Suppressor macrophage (primary cell): ENCODE measurements around the gene GID8.

ENCODE experiments used
- DNase-seq, 4 experiments: peaks; one replicate each; pipeline ENCODE4 v3.0.0-alpha.2; 2020 to 2022
- total RNA-seq, 17 experiments: gene quantifications; one replicate each; lab custom pipeline; 2026; ENCODE audit warnings: mixed read lengths in 6 of 17, inconsistent platforms in 3 of 17; lab: John Stamatoyannopoulos, UW

Gene GID8
- total RNA-seq = 32.0 to 71.1 (median 57.9) reads per million in 17 experiments

DNA sequence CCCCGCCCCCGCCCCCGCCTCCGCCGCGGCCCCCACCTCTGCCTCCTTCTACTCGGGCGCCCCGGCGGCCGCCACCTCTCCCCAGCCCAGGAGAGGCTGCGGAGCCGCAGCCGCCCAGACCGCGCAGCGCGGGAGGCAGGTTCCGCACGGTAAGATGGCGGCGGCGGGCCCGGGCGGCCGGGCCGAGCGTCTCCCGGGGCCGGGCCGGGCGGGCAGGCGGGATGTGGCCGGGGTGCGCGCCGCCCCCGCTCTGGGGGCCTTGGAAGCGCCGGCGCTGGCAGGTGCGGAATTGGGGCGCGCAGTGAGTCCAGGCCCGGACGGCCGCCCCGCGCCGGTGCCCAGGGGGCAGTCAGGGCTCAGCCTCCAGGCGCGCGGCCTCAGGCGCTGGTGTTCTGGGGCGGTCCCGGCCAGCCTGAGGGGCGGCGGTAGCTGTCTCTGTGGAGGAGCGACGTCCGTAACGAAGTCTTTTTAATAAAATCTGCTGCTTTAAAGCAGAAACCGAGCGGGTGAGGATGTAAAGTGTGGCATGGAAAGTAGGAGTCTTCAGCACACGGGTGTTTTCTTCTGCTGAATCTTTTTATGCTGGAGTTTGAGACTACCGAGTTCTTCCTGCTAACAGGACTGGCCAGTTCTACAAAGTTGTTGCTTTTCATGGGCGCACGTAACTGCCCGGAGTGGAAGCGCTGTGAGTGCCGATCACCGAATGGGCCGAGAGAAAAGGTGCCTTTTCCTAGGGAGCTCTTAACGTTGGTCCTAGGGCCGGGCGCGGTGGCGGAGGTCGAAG is at the start of gene GID8:
GID8 (plus strand) TSS at position 43 of the 784 bp plus-strand sequence. CDS start 3,356 bp downstream, outside the sequence.
- peak; percentile 72 to 82 (median 75) for DNase-seq

DNA sequence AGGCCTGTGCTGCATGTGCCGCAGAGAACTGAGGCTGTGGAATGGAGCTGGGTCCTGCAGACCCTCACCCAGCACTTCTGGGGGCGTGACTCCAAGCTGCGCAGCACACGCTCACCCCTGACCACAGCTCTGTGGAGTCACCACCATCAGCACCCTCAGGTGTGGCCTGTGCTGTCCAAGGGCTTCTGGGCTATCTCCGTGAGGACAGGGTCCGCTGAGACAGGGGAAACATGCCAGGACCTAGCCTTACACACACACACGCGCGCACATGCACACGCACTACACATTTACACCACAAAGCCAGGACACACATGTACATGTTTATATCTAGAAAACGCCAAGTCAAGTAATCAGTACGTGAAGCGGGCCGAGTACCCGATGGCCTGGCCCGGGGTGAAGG is 49.5 kb upstream of the GID8 start:
- DNase-seq = no peak

DNA sequence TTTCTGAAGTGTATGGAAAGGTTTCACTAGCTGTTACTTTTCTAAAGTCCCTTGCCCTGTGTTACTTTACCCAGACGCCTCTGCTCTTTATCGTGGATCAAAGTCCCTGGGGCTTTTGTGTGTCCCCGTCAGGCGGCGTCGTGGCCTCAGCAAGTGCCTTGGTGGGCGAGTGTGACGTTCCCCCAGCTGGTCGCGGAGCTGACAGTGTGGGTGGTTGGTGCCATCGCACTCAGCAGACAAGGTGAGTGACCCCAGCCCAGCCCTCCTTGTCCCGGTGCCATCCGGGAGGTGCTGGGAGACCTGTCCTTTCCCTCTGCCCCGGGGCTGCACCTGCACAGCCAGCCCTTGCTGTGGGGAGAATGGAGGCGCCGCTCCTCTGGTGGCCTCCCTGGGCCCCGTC is 49.0 kb upstream of the GID8 start:
- no peak for DNase-seq

DNA sequence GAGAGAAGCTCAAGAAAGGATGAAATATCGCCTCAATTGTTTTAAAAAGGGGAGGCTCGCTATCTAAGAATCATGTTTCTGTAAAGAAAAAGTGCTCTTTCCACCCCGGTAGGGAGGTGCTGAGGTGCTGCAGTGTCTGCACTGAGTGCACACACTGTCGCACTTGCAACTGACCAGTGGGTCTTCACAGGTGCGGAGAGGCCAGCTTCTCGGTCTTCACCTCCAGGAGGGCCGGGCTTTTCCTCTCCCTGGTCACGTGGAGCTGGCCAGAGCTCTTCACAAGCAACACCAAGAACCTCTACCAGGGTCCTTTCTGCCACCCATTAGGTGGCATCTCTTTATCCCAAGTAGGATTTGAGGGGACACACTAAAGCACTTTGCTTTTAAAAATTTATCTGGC is 48.5 kb upstream of the GID8 start:
- no peak for DNase-seq

DNA sequence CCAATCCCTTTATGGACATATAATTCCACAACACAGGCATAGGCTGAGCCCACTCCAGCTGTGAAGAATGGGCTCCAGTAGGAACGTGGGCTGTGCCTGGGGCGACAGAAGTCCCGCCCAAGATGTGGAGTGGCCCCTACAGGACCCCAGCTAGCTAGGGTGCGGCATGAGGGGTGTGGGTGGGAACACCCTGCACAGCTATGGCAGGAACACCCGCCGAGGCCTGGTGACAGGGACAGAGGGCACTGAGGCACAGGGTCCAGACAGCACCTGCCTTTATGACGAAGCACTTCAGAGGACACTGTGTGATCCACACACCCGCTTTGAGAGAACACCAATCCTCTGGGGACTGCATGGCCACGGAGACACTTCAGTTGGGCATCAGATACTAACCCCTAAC is 48.1 kb upstream of the GID8 start:
- no peak for DNase-seq

DNA sequence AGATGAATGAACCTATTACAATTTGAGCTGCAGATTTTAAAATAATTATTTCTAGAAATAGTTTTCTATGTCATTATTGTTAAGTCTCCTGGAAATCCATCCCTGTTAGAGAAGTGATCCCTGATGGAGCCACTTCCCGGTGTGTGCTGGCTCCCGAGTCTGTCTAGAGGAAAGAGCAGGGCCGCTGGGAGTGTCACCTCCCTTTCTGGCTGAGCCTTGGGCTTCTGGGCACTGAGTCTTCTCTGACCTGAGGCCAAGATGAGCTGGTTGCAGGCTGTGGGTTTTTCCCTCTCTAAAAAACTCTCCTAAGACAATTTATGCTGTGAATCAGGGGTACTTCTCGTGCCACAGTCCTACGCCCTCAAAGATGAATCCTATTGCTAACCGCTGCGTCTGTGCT is 47.5 kb upstream of the GID8 start:
- no peak for DNase-seq

DNA sequence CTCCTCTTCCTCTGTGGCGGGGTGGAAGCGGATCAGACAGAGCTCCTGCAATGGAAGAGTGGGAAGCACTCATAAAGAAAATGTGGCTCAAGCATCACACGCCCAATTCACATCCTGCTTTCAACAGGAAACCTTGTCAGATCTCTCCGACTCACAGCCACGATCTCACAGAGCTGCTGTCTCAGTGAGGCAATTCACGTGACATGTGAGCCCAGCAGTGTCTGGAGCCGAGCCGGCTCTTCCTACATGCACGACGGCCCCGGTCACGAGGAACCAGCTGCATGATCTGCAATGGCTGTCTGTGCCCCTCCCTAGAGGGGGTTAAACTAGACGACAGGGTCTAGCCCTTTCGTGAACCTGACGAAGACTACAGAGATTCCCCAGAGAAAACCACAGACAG is 46.8 kb upstream of the GID8 start:
- DNase-seq = peak; percentile 11 to 38 (median 26)

DNA sequence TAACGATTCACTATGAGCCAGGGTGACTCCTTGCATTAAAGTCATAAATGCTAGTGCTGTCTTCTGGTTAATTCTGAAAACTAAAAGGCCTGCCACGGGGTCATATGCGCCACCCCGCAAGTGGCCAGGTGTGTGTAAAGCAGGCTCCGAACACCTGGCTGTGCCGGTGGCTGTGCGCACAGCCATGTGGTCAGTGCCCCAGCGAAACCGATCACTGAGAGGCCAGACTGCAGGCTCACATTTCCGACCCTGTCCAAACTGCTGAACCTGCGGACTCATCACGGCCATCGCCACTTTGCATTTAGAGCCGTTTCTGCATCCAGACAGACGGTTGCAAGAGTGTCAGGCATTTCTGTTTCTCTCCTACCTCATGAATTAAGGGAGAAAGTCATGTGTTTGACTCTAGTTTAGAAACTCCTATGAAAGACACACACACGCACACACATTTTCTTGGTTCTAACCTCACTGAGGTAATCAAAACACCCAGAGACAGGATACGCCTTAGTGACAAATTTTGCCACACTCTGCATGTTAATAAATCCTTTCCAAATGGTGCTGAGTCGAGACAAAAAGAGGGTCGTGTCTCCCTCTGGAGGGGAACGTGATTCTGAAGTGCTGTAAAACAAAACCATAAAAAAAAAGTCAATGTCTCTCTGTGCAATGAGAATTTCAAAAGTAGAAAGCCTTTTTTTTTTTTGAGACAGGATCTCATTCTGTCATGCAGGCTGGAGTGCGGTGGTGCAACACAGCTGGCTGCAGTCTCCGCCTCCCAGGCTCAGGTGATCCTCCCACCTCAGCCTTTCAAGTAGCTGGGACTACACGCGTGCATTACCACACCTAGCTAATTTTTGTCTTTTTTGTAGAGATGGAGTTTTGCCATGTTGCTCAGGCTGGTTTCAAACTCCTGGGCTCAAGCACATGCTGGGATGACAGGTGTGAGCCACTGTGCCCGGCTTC is 45.3 kb upstream of the GID8 start:
- DNase-seq = no peak

DNA sequence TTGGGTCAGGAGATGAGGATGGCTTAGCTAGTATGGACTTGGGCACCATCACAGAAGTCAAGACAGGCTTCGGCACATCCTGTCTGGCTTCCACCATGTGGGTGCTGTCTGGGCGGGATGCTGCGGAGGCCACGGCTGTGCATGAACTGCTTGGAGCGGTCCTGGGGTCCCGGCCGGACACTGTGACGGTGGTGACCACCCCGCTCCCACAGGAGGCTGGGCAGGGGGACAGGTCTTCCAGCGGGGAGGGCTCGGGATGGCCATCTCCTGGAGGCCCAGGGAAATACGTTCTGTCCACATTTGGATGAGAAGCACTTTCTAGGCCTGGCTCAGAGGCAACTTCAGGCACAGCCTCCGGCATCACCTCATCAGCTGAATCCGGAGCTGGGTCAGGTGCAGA is 44.2 kb upstream of the GID8 start:
- no peak for DNase-seq

DNA sequence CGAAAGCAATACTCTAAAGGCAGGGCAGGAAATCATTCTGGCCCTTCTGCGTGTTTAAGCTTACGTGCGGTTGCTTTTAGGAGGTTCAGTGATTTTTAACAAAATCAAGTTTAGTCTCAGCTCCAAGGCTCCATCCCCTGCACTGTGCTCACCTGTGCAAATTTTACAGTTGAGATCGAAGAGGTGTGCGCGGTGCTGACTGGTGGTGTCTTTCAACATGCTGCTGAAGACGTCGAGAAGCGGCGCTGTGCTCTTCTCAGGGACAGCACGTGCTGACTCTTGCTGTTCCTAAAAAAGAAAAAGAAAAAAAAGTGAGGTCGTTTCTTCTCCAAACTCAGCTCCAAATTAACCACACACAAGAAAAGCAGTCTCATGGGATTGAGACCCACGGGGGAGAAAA is 43.7 kb upstream of the GID8 start:
- no peak for DNase-seq

DNA sequence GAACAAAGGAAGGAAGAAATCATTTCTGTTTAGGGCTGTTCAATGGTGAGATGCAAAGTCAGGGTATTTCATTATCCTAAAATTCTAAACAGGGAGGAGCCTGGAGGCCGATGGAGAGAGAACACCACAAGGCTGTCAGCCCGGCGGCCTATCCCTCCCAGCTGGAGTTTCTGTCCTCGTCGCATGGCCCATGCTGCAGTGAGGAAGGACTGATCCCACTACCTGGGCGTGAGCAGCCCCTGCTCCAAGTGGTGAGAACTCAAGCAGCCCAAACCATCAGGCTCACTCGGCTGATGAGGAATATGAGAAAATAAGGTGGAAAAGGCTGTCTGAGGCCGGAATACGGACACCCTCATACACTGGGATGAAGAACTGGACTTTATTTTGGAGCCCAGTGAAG is 42.4 kb upstream of the GID8 start:
- DNase-seq = no peak

DNA sequence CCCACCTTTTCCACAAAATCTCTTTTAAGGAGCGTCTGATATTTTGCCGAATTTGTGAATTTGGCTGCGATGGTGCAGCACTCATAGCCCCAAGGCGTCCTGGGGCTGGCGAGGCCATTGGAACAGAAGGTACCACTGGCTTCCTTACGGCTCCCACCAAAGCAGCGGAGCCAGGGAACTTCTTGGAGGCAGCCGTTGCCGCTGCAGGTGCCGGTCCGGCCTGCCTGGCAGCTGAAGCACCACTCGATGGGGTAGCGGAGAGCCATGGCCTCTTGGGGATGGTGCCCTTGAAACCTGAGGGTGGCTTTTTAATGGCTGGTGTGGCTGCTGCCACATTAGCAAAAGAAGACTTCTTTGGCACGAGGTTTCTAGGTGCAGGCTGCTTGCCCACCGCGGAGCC is 41.4 kb upstream of the GID8 start:
- DNase-seq = no peak

DNA sequence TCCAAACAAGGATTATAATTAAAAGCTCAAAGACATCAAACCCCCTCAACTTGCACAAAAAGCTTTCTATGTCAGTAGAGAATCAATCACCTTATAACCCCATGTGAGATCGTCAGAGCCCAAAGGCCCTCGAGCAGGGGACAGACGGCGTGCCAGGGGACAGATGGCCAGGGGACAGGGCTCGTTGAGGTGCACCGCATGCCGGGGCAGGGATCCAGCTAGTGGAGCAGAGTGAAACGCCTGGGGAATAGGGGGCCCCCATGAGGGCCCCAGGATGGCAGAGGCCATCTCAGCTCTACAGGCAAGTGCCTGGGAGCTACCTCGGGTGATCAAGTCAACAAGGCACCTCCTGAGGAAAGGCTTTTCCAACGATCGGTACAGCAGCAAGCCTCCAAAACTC is 40.3 kb upstream of the GID8 start:
- no peak for DNase-seq

DNA sequence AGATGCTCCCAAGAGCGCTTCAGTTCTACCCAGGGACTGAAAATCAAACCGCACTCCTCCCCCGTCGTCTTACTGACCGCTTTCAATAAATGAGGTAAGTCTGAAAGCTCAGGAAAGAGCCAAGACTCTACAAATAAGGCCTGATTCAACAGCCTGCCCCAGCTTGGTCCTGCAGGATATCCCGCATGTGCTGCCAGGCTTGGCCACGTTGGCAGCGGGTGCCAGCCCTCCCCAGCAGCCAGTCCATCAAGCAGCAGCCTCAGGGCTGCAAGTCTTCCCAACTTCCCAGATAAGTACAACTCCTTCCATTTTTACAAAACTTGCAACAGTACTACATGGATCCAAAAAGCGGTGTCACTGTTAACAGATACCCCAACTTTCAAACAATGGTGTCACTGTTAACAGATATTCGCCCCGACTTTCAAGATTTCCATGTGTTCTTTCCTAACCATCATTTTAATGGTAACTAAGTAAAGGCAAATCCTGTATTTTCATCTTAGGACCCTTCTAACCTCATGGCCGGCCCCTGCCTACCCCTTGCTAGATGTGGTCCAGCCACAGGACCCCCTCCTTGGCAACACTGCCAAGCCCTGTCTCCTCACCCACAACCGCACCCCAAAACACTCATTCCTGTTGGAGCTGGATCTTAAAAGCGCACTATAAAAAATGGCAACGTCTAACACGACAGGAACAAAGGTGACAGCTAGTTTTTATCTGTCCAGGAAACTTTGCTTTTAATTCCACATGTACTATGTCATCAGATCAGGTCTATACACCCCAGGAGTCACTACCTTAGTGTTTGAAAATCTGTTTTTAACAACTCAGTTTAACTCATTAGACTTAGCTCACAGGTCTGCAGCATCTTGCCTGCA is 39.6 kb upstream of the GID8 start:
- DNase-seq = no peak

DNA sequence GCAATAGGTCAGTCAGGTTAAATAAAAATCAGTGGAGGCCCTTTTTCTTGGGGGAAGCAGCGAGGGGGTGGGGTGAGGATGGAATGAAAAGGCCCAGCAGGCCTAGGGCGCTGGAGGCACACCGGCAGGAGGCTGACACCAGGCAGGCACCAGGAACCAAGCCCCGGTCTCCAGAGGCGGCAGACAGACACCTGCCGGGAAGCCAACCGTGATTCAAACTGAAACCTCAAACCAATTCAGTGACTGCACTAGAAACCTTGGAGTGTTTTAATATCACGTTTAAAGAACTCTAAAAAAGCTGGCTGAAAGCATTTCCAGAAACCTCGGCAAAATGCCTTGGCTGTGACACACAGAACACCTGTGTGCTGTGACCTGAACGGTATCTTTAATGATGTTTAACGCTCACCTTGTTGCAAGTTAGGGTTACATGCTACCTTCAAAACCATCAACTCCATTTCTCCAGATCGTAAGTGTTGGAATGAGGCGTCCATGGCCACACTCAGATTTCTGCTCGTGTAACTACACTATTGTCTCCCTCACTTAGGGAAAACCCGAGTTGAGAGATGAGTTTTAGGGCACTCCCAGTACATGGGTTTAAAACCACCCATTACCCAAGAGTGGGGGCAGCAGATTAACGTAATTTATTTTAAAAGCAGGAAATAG is 38.8 kb upstream of the GID8 start:
- no peak for DNase-seq

DNA sequence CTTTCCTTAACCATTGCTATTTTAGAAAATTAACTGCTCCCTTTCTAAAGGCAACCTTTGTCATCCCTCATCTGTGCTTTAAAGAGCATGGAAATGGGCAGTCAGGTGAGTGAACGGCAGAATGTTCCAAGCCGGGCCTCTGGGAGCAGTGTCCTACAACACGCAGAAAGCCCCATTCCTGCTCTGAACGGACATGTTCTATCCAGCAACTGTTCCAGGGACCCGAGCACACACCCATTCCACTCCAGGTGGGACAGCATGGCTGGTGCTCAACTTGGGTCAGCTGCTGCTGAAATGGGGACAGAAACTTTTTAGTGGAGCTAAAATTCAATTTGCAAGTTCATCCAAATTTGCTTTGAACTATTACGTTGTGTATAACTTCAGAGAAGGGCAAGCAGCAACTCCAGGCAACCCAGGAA is 38.3 kb upstream of the GID8 start:
- DNase-seq = no peak

DNA sequence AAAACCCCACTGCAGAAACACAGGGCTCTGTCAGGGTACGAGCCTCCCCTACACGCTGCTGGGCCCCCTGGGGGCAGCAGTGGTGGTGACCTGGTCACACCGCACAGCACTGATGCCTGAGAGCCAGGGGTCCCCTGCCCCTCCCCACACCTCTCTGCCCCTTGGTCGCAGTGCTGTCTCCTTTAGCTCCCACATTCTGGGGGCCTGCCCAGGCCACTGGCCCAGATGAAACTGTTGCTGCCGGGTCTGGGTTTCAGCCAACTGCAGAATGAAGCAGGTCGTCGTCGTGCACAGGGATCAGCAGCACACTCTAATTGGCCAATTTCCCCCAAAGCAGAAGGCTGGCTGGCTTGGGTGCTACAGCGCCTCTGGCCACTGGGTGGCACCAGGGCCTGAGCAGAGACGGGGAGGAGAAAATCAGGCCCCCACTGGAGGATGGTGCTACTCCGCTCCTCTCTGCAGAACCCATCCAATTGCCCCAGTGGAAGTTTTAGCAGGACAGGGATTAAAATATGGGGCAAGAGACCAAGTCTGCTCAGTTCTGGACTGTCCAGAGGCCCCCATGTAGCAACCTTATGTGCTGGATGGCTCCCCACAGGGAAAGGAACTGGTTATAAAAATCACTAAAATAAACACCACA is 37.8 kb upstream of the GID8 start:
- DNase-seq = peak; percentile 71 to 82 (median 76)

DNA sequence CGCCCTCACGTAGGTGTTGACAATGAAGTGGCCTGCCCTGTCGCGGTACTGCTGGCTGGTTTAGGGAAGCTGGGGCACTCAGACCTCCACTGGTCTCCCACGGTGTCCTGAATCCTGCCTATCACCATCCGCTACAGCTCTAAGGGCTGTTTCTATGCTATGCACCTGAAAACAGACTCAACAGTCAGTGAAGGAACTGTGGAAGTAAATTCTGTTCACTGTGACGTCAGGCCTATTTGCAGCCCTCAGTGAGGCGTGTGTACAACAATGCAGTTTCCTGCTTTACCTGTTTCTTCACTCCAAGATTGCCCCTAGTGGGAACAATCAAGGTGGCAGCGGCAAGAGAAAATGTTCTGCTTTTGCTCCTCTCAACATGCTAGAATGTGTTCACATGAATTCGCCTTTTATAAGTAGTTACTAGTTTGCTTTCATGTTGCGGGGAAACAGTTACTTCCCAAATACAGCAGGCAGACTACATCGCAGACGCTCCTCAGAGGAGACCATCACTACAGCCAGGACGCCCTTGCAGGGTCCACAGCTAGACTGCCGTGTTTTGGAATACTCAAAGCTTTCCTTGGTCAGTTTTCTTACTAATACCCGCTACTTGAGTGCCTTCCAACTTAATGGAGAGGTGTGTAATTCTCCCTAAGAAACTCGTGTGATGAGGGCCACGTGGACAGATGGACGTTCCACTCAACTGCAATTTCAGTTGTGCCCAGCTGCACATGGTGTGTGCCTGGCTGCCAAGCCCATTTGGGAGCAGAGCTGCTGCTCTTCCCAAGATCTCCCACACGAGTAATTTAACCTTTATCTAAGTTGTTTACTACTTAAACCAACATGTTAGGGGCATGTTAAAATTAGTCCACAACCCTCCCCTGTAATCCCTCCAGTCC is 37.0 kb upstream of the GID8 start:
- peak in 2 of 4 experiments; percentile 39 to 40 for DNase-seq

DNA sequence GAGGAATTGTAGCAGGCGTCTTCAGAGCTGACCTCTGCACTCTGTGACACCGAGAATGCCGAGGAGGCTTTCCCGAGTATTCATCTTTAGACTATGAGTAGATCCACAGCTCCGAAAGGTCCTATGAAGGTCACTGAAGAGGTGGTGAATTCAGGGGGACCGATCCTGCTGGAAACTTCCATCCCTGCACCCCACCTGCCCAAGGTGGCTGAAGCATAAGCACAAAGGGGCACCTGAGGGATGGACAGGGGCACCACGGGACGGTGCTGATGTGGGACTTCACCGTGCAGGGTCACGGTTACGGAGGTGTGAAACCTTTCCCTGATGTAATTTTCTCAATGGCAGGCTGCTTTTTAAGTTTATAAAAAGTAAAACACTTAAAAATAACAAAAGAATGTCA is 36.1 kb upstream of the GID8 start:
- DNase-seq = no peak

DNA sequence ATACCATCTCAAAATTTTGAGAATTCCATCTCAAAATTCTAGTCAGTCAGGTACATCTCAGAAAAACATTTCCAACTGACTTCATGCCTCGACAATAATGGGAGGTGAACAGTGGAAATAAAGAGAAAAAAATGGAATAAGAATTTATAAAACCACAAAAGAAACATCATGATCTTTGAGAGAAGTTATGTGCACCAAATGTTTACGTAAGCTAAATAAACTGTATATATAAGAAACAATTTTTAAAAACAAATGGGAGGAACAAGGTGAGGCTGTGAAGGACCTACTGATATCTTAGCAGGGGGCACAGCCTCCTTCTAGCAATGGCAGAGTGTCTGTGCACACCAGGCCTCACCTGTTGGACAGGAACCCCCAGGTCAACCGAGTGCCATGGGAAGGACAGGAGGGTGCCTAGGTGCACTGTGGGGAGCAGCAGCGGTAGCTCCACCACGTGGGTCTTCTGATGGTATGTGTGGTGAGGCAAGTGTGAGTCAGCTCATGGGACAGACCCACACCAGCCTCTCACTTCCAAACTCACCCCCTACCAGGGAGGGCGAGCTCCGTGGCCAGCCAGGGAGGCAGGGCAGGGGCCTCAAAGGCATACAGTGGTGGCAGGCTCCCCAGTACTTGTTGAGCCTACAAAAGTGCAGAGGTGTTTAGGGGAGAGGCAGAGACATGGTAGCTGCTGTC is 34.9 kb upstream of the GID8 start:
- no peak for DNase-seq
